GM12864 (cell line): ENCODE results near the gene FAM98A.

Source experiments
- DNase-seq: peaks from one replicate; pipeline ENCODE4 v3.0.0-alpha.2; 2011; ENCODE audit warnings: low read depth
- H3K4me3 ChIP-seq: 2 replicates; pipeline ENCODE4 v1.5.1; 2011; ENCODE audit warnings: mild to moderate bottlenecking, low read depth, low read length, control low read depth
- CTCF ChIP-seq: IDR thresholded peaks from 2 replicates; pipeline ENCODE4 v1.5.1; 2011; ENCODE audit warnings: low read depth, mild to moderate bottlenecking, moderate library complexity, low read length, control low read depth, inconsistent platforms; ENCODE audit errors: missing control alignments

FAM98A gene

GRCh38 chr2:33561872-33562271 lies 37.2 kb downstream of the FAM98A start:
- TF ChIP-seq CTCF, result no peak
- H3K4me3 ChIP-seq, result no peak overlapping the region
- DNase-seq, result no peak

GRCh38 chr2:33560017-33560416 lies 39.1 kb downstream of the FAM98A start:
- H3K4me3 ChIP-seq, result no peak overlapping the region
- TF ChIP-seq CTCF, result no peak
- no peak for DNase-seq

GRCh38 chr2:33559328-33559727 lies 39.8 kb downstream of the FAM98A start:
- no peak for TF ChIP-seq CTCF
- no peak for DNase-seq
- H3K4me3 ChIP-seq, result no peak overlapping the region

- DNase-seq, result no peak
- no peak for TF ChIP-seq CTCF
- H3K4me3 ChIP-seq, result no peak overlapping the region
Measured at GRCh38 chr2:33555681-33556080, 43.4 kb downstream of the FAM98A start.

- no peak overlapping the region for H3K4me3 ChIP-seq
- DNase-seq, result no peak
- no peak for TF ChIP-seq CTCF
Measured at GRCh38 chr2:33552758-33553461, 46.2 kb downstream of the FAM98A start.

- no peak overlapping the region for H3K4me3 ChIP-seq
- no peak for DNase-seq
- no peak for TF ChIP-seq CTCF
Measured at GRCh38 chr2:33550206-33550605, 48.9 kb downstream of the FAM98A start.

GRCh38 chr2:33541243-33541642 lies 57.9 kb downstream of the FAM98A start:
- no peak for TF ChIP-seq CTCF
- no peak for DNase-seq
- H3K4me3 ChIP-seq, result no peak overlapping the region
